RPMI8226 (cell line): Measurements from ENCODE around the gene PHOSPHO1.

ENCODE experiments used
- DNase-seq: peaks from one replicate; pipeline ENCODE4 v3.0.0-alpha.2; 2015

Gene PHOSPHO1

DNA sequence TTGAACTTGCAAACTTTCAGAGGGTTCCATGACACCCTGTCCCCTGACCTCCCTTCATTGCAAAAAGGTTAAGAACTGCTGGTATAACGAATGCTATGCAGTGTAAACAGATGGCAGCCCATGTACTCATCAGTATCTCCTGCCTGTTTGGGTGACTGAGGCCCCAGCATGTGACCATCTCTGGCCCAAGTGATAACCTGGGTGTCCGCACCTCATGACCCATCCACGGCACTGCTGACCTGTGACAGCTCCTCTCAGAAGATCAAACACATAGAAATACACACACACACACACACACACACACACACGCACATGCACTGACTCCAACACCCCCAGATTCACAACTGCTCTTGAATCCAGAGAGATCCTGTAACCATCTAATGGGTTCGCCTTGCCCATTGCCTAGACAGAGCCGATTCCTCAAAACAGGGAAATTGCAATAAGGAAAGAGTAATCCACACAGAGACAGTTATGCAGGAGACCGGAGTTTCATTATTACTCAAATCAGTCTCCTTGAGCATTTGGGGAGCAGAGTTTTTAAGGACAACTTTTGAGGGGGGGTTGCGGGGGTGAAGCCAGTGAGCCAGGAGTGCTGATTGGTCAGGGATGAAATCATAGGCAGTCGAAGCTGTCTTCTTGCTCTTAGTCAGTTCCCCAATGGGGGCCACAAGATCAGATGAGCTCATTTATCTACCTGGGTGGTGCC is 11.3 kb upstream of the PHOSPHO1 start:
- no peak for DNase-seq

DNA sequence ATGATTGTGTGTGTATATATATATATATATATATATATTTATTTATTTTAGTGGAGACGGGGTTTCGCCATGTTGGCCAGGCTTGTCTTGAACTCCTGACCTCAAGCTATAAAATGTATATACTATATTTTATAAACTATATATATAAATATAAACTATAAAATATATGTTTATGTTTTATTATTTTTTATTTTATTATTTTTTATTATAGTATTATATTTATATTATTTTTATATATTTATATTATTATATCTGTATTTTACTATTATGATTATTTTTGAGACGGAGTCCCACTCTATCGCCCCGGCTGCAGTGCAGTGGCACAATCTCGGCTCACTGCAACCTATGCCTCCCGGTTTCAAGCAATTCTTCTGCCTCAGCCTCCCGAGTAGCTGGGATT is 10.5 kb upstream of the PHOSPHO1 start:
- no peak for DNase-seq

DNA sequence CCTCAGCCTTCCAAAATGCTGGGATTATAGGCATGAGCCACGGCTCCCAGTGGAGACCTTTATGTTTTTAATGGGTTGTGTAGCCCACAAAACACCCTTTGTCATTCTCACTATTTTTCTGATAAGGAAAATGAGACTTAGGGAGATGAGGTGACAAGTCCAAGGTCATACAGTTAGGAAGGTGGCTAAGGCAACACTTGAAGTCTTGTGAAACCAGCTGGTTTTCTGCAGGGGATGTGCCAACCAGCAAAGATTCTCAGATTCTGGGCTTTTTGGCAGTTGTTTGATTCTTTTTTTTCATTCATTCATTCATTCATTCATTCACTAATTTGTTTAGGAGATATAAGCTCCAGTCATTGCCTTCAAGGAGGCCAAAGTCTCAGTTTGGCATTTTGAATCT is 10.0 kb upstream of the PHOSPHO1 start:
- no peak for DNase-seq

DNA sequence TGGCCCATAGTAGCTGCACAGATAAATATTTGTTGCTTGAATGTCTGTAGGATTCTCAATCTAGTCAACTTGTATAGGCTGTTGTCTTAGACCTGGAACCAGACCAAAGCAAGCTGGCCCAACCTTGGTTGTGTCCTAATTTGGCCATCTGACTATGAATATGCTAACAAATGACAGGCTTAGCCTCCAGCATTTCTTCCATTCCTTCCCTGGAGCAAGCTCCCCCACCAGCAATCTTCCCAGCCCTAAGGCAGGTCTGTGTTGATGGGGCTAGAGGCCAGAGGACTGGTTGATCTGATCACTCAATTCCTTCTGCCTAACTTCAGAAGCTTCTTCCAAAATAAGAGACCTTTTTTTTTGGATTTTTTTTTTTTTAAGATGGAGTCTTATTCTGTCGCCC is 9.4 kb upstream of the PHOSPHO1 start:
- no peak for DNase-seq

DNA sequence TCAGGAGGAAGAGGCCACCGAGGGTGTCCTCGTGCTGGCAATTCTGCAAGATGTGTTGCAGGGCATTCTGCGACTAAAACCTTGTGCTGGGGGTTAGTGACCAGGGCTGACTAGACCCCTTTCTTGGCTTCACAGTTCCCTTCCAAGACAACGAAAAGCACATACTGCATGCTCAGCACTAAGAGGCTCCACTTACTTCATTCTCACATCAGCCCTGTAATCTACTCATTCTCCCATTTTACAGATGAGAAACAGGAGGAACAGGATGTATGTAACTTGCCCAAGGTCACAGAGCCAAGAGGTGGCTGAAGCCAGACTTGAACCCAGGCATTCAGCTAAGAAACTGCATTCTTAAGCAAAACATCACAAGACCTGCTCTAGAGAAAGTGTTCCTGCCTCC is 5.3 kb upstream of the PHOSPHO1 start:
- no peak for DNase-seq

DNA sequence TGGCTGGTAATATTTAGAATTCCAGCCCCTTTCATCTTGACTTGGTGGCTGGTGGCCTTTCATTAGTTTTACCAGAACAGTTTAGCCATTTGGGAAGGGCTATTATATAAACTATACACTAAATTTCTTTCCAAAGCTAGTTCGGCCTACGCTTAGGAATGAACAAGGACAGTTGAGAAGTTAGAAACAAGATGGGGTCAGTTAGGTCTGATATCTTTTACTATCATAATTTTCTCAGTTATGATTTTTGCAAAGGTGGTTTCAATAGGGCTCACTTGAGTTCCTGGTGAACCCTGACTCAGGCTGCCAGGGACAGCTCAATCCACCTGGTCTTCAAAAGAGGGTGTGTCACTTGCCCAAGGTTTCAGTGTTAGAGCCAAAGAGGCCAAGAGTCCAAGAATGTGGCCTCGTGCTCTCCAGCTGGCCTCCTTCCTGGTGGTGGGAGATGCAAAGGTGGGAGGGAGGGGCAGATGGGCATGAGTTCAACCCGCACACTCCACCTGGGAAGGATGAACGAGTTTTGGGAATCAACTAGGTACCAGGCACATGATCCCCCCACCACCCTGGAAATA is 4.0 kb upstream of the PHOSPHO1 start:
- DNase-seq = no peak

DNA sequence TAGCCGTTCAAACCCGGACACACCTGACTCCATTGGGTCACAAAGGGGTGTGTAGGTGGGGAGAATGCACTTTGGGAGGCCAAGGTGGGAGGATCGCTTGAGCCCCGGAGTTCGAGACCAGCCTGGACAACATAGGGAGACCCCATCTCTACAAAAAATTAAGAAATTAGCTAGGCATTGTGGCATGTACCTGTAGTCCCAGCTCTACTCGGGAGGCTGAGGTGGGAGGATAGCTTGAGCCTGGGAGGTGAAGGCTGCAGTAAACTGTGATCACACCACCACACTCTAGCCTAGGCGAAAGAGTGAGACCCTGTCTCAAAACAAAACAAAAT is 942 bp upstream of the PHOSPHO1 start:
- DNase-seq = no peak

DNA sequence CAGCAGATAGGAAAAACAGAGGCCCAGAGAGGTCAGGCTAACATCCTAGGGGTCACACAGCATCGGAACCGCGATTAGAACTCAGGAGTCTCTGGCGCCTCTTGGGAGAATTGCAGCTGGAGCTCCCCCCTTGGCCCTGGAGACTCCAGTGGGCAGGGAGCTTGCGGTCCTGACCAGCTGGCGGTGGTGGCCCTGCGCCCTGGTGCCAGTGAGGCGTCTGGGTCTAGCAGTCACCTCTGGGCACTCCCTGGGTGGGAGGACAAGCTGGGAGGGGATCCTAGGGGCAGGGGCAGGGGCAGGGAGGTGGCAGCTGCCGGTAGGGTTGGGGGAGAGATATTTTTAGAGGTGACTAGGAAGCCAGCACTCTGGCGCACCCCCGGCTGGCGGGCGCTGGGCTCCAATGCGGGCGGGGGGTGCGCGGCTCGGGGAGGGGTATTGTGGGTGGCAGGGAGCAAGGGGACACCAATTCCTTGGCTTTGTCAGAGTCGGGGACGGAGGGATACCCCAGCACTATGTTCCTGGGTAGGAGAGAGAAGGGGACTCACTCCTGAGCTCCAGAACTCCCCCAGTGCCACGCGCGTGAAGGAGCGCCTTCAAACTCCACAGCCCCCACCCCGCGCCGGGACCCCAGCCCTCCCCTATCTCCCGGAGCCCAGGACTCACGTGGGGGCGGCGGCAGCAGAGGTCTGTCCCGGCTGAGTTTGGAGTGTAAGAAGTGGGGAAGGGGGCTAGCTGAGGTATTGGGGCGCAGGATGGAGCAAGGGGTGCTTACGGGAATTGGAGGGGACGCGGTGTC is 584 bp downstream of the PHOSPHO1 start:
- DNase-seq = no peak

DNA sequence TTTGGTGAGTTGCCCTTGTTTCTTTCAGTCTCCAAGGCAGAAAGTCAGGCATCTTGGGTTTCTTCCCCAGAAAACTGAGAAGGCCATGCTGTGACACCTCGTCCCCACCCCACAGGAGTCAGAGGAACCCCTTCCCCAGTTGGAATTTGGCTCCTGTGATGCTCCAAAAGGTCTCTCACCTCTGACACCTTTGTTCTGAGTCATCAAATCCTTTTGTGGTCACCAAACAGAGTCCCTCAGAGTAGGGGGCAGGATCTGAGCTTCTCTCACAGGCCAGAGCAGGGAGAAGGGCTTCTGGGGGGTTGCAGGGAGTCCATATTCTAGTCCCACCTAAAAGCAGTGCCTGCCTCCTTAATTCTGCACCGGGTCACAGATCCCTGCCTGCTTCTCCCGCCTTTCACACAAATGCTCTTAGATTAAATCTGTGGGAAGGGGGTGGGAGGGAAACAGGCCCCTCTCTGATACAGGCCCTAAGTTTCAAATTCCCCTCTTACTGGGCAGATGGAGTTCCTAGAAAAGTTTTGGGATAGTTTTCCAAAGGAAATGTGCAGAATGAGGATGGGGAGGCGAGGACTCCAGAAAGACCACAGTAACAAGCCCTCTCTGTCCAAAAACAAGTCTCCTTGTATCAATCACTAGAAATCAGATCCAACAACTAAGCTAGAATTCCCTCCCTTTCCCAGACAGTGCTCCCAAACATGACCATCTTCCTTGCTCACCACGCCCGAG is 1.3 kb downstream of the PHOSPHO1 start:
- DNase-seq = no peak

DNA sequence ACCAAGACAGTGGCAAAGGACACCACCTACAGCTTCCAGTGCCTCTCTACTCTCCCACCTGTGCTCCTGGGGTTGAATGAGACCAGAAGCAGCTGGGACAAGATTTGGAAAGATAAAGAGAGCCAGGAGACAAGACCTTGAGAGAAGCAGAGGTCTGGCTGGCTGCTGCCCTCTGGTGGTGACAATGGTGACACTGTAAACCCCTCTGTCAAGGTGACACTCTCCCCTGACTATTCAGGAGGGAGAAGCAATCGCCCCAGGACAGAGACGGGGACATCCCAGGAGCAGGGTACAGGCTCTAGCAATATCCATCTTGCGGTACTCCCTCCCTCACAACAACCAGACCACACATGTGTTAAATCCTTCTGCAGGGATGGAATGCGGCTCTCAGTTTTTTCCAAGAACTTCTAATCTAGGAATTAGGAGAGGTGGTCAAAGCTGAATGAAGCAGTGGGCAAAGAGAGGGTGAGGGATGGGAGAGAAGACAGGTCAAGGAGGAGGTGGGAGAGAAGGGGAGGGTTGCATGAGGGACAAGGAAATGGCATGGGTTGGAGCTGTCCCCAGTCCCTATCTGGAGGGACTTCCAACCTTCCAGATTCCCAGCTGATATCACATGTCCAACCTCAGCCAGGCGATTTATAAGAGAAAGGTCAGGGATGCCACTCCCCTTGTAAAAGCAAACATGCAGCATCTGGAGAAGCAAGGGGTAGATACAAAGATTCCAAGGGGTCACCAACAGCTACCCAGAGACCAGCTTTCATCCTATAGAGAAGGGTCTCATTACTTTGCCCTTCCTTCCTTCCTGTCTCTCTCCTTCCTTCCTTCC is 2.9 kb downstream of the PHOSPHO1 start:
- peak; percentile 83 for DNase-seq

DNA sequence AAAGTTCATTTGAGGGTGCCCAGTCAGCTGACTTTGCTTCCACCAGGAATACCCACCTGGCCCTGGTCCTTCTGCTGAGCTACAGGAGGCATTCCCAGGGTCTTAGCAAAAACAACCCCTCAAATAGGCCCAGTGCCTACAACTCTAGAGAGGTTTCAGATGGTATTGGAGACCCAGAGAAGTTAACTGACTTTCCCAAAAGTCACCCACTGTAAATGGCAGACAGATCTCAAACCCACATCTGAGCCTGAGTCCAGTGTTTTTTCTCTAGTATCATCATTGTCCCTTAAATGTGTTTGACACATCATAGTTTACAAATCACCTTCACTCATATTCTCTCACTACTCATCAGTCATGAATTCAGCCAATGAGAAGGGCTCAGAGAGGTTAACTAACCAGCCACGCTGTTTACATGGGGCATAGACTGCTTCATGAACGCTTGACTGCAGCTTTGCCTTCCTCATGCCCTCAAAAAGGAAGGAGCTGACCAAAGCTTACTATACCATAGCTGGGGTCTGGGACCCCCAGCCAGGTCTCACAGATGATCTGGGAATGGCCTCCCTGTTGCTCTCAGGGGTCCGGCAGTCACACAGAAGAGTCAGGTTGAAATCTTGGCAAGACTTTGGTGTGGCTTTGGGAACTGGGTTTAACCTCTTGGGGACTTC is 3.7 kb downstream of the PHOSPHO1 start:
- no peak for DNase-seq

DNA sequence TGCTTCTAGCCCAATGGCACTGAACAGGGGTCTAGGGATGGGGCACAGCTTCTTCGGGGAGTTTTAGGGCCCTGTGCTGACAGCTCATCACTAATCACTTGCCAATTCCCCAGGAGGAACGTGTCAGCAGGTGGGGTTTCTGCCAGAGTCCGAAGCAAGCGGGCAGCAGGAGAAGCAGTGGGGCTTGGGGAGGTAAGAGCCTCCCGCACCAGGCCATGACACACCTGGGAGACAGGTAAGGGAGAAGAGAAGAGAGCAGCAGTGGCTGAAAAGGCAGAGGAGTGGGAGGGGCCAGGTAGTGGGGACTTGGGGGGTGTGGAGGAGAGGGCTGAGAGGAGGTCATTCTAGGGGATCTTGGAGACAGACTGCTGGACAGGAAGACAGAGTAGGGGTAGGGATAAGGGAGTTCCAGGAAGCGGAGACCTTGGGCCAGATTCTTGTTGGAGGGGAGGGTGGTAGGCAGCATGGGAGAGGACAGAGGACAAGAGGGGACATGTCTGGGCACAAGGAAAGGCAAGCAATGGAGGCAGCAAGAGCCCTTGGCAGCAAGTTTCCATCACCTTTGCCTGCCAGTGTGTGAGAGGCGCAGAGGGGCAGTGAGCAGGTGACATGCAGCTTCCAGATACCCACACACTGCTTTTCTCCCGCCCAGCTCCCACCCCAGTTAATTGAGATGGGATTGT is 4.9 kb downstream of the PHOSPHO1 start:
- DNase-seq = no peak

DNA sequence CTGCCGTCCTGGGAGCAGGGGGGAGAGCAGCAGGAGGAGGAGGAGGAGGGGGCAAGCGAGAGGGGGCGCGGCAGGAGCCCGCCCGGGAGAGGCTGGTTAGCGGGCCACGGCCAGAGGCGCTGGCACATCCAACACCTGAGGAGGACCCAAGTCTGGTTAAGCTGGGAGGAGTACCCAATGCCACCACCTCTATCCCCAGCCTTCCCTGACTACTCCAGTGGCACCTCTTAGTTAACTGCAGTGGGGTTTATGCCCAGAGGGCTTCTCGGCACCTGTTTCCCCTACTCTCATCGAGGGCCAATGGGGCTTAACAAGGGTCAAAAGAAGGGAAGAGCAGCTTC is 5.6 kb downstream of the PHOSPHO1 start:
- no peak for DNase-seq

DNA sequence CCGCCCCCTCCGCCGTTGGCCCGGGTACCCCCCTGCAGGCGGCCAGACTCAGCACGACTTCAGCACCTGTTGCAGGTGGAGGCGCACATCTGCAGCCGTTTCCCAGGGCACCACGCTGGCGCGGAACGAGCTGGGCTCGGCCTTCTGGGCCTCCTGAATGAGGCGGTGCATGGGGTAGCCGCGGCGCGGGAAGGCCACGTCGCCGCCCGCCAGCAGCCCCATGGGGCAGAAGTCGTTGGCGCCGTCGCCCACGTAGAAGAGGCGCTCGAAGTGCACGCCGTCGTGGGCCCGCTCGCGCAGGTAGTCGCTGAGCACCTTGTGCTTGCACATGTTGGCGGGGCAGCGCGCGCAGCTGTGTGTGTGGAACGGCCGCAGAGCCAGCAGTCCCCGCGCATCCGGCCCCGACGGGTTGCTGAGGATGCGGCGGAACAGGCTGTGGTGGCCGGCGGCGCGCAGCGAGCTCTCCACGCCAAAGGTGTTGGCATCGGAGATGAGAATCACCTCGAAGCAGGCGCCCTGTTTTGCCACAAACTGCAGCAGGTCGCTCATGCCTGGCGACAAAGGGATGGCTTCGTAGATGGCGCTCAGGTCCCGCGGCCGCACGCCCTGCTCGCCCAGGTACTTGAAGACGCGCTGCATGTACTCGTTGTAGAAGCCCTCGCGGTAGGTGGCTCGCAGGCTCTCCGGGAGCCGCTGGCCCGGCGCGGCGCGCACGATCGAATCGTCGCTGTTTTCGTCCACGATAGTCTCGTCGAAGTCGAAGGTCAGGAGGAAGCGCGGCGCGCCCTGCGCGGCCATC is 6.2 kb downstream of the PHOSPHO1 start:
- peak; percentile 81 for DNase-seq

DNA sequence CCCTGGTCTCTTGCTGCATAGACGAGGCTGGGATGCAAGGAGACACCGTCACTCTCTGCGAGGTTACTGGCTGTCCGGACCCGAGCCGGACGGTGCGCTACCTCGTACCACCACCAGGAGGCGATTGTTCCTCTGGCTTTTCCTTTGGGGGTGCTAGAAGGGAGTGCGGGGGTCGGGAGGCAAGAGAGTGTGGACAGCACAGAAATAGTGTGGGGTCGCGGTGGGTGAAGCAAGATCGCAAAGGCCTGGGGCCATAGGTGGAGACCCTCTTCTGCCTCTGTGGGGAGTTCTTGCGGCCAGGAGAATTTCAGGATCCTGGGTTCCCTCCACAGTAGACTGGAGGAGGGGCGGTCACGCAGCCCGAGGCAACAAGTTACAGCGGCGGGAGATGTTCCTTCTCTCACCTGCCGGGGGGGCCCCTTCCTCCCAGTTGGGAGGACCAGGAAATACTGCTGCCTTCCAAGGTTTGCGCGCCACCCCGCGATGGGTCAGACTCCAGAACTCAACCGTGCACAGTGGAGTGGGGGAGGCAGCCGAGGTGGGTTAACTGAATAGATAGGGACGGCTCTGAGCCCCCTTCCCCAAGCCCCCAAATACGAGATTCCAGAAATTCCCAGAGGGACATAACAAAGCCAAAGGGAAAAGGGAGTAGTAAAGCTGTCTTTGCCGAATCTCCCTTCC is 6.9 kb downstream of the PHOSPHO1 start:
- peak; percentile 75 for DNase-seq

DNA sequence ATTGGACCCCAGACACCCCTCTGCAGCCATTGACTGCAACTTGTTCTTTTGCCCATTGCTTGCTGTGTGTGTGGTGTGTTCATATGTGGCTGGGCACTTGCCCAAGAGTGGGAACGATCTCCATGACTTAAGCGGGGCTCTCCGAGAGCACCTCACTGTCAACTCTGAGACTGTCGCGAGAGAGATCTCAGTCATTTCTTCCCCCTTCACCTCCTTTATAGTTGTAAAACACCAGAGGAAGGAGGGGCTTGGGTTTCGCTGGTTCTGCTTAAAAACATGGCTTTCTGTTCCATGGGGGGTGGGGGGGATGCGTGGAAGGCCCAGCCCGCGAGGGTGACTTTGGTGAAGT is 7.4 kb downstream of the PHOSPHO1 start:
- DNase-seq = no peak

DNA sequence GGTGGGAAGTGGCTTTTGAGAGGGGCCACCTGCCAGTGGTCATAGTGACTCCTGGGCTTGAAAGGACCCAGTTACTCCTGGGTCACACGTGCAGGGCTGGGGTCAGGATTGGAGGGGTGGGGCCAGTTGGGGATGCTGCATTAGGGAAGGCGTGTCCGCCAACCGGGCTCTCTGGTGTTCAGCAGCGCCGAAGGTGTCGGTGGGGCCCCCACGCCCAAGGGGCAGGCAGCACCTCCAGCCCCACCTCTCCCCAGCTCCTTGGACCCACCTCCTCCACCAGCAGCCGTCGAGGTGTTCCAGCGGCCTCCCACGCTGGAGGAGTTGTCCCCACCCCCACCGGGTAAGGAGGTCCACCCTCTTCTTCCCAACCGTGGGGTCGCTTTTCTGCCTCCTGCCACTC is 10.6 kb downstream of the PHOSPHO1 start:
- DNase-seq = no peak

DNA sequence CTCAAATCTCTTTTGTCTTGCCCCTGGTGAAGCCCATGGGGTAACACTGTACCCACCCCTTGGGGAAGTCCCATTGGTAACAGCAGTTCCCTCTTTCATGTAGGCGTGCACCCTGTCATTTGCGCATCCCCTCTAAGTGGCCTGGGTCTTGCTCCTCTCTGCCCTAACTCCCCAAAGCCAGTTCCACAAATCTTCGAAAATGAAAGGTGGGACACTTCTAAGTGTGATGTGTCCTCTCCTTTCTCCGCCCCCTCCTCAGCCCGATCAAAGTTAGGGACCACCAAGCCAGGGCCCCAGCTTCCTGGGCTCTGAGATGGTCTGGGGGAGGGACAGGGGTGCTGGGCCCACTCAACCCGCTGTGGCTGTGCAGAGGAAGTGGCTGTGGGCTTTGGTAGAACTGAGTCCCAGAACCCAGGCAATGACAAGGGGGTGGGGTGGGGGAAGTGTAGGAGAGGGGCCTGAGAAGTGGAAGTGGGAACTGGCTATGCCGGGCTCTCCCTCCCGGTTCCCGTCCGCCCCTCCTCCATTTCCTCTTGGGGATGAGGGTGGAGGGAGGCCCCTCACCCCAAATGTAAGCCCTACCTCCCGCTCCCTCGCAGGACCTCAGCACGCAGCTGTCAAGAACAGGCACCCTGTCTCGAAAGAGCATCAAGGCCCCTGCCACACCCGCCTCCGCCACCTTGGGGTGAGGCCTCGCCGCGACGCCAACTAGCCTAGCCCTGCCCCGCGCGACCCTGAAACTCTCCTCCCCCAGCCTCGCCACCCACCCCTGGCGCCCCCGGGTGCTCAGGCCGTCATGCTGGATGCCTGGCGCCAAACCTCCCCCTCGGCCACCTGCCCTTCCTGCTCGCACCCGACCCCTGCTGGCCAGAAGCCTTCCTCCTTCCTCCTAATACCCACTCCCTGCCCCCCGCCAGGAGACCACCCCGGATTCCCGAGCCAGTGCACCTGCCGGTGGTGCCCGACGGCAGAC is 11.4 kb downstream of the PHOSPHO1 start:
- DNase-seq = no peak
